GM12891 (cell line): ENCODE measurements around the gene AP1M1.

Experiments
- DNase-seq: peaks from one replicate; pipeline ENCODE4 v3.0.0; 2011; ENCODE audit warnings: low spot score; ENCODE audit not compliant: insufficient read length
- FAIRE-seq: peaks from 2 replicates; lab custom pipeline; 2011; peaks lifted over from hg19 to GRCh38; lab: Jason Lieb, UNC
- PAX5 ChIP-seq: IDR thresholded peaks from 2 replicates; pipeline ENCODE4 v1.6.1; 2011; ENCODE audit warnings: low read length, moderate library complexity, mild to moderate bottlenecking; ENCODE audit not compliant: insufficient read depth, severe bottlenecking
- POLR2A ChIP-seq: IDR thresholded peaks from 2 replicates; pipeline ENCODE4 v1.6.1; 2011; ENCODE audit warnings: low read depth, low read length, control low read depth
- POLR2AphosphoS5 ChIP-seq: IDR thresholded peaks from 2 replicates; pipeline ENCODE4 v1.6.1; 2011; ENCODE audit warnings: low read depth, low read length, control low read depth
- POU2F2 ChIP-seq: IDR thresholded peaks from 2 replicates; pipeline ENCODE4 v1.6.1; 2011; ENCODE audit warnings: low read depth, mild to moderate bottlenecking, control low read depth, low read length, moderate library complexity
- SPI1 ChIP-seq: IDR thresholded peaks from 2 replicates; pipeline ENCODE4 v1.6.1; 2011; ENCODE audit warnings: low read depth, low read length, control low read depth
- TAF1 ChIP-seq: IDR thresholded peaks from 2 replicates; pipeline ENCODE4 v1.6.1; 2011; ENCODE audit warnings: low read depth, low read length, control low read depth

The AP1M1 gene

GRCh38 chr19:16206046-16206605, 8.4 kb downstream of the AP1M1 start:
- TF ChIP-seq POU2F2 (no peak), POLR2A (no peak), POLR2AphosphoS5 (no peak; the same call in none of the 2 replicates), TAF1 (no peak), SPI1 (no peak), PAX5 (no peak)
- DNase-seq = no peak

GRCh38 chr19:16206637-16207036, 8.9 kb downstream of the AP1M1 start:
- DNase-seq = no peak
- no peak for TF ChIP-seq PAX5
- 0 out of 2 replicates have a peak, but pooled peaks have one; percentile 19 for TF ChIP-seq POLR2A
- TF ChIP-seq POU2F2 = no peak
- no peak for TF ChIP-seq TAF1
- no peak for TF ChIP-seq POLR2AphosphoS5
- TF ChIP-seq SPI1 = no peak
- FAIRE-seq = no peak

More at GRCh38 chr19:16206046-16206605, 8.4 kb downstream of the AP1M1 start:
- FAIRE-seq = no peak

- DNase-seq (no peak), FAIRE-seq (no peak)
- TF ChIP-seq PAX5 = no peak
- no peak for TF ChIP-seq POU2F2
- no peak for TF ChIP-seq POLR2A
- no peak for TF ChIP-seq SPI1
- no peak for TF ChIP-seq POLR2AphosphoS5
- TF ChIP-seq TAF1 = no peak
Observed at GRCh38 chr19:16207063-16207462, 9.4 kb downstream of the AP1M1 start.

GRCh38 chr19:16207490-16208025, 9.8 kb downstream of the AP1M1 start:
- FAIRE-seq (no peak), DNase-seq (no peak)
- no peak for TF ChIP-seq SPI1
- TF ChIP-seq POU2F2 = no peak
- no peak for TF ChIP-seq PAX5
- no peak for TF ChIP-seq TAF1
- no peak for TF ChIP-seq POLR2AphosphoS5
- no peak for TF ChIP-seq POLR2A

GRCh38 chr19:16208064-16208759, 10.5 kb downstream of the AP1M1 start:
- no peak for DNase-seq
- FAIRE-seq = no peak
- TF ChIP-seq PAX5 (no peak), SPI1 (no peak), POLR2AphosphoS5 (no peak), TAF1 (no peak), POLR2A (no peak), POU2F2 (no peak)

GRCh38 chr19:16208847-16209665, 11.3 kb downstream of the AP1M1 start:
- TF ChIP-seq POLR2AphosphoS5 (no peak), PAX5 (no peak), POU2F2 (no peak), SPI1 (no peak), POLR2A (no peak), TAF1 (no peak)
- DNase-seq (no peak), FAIRE-seq (no peak)

- FAIRE-seq (no peak), DNase-seq (no peak)
- TF ChIP-seq SPI1 (no peak), PAX5 (no peak), POLR2A (no peak), POLR2AphosphoS5 (no peak), POU2F2 (no peak), TAF1 (no peak)
Observed at GRCh38 chr19:16210168-16210567, 12.5 kb downstream of the AP1M1 start.

- TF ChIP-seq TAF1 (no peak), POU2F2 (no peak)
- DNase-seq (no peak), FAIRE-seq (no peak)
Observed at GRCh38 chr19:16213076-16213475, 15.4 kb downstream of the AP1M1 start.
